SKM-1 treated with dmso at 0.1 percent for 144 hours (cell line): ENCODE measurements around the gene MDH2.
"Not testable (repeated sequence)": the region's sequence is repeated elsewhere in the genome, so short reads cannot be mapped to it uniquely, and the experiment has no call there.

Source experiments
- DNase-seq: peaks from one replicate; lab custom pipeline; 2025; ENCODE audit not compliant: unreplicated experiment; lab: John Stamatoyannopoulos, UW

The MDH2 gene

GRCh38 chr7:76047305-76047810, 548 bp upstream of the MDH2 start:
- DNase-seq: no peak

GRCh38 chr7:76048668-76048988, 722 bp downstream of the MDH2 start:
- no peak for DNase-seq

- no peak for DNase-seq
These were observed 1.4 kb downstream of the MDH2 start for GRCh38 chr7:76049295-76049694.

GRCh38 chr7:76050545-76050944, 2.6 kb downstream of the MDH2 start:
- DNase-seq: no peak

- DNase-seq: no peak
These were observed 3.9 kb downstream of the MDH2 start for GRCh38 chr7:76051840-76052239.

- not testable (repeated sequence) for DNase-seq
These were observed 4.8 kb downstream of the MDH2 start for GRCh38 chr7:76052681-76053080.

- no peak for DNase-seq
These were observed 5.6 kb downstream of the MDH2 start for GRCh38 chr7:76053461-76053860.

- peak; percentile 58 for DNase-seq
These were observed 6.5 kb downstream of the MDH2 start for GRCh38 chr7:76054123-76055120.

GRCh38 chr7:76056241-76056640, 8.3 kb downstream of the MDH2 start:
- no peak for DNase-seq

GRCh38 chr7:76057103-76057812, 9.4 kb downstream of the MDH2 start:
- no peak for DNase-seq

GRCh38 chr7:76057813-76058145, 9.9 kb downstream of the MDH2 start:
- DNase-seq: no peak

GRCh38 chr7:76058745-76059144, 10.8 kb downstream of the MDH2 start:
- DNase-seq: not testable (repeated sequence)

GRCh38 chr7:76060842-76061241, 12.9 kb downstream of the MDH2 start:
- no peak for DNase-seq

GRCh38 chr7:76062254-76062653, 14.3 kb downstream of the MDH2 start:
- no peak for DNase-seq

GRCh38 chr7:76063114-76063513, 15.2 kb downstream of the MDH2 start:
- no peak for DNase-seq

- DNase-seq: no peak
These were observed 15.6 kb downstream of the MDH2 start for GRCh38 chr7:76063525-76063924.

- DNase-seq: no peak
These were observed 16.5 kb downstream of the MDH2 start for GRCh38 chr7:76064208-76064970.

GRCh38 chr7:76065016-76065612, 17.2 kb downstream of the MDH2 start:
- DNase-seq: no peak

GRCh38 chr7:76066716-76067503, 19.0 kb downstream of the MDH2 start:
- DNase-seq: no peak

- peak; percentile 52 for DNase-seq
These were observed 21.3 kb downstream of the MDH2 start for GRCh38 chr7:76069238-76069638.
